ENCODE measurements around the gene OR10V1. TPM values are rescaled to one million over a fixed set of nuclear protein-coding genes. Genes with fewer than 3 reads are reported as not detected.
A peak's percentile ranks its signal among the peaks of the same experiment; 100 is the strongest.

OR10V1 gene
- total and polyA plus RNA-seq, 3 donors from 2014 or later, result 0.39 TPM; not detected in 2

- H3K9me3 ChIP-seq, result no peaks in the 10 kb centered on the region
- H3K4me1 ChIP-seq, result no peaks in the 10 kb centered on the region
- no peak overlapping the region for H3K27ac ChIP-seq
- H3K4me3 ChIP-seq, result no peak overlapping the region
- no peaks in the 10 kb centered on the region for H3K36me3 ChIP-seq (ENCODE audit: low read depth, missing control alignments)
- no peaks in the 10 kb centered on the region for H3K27me3 ChIP-seq
- intact Hi-C loops (cut with DNase I; ENCODE audit: low total_unique reads), result no loop called here
- no peak for DNase-seq
- TF ChIP-seq POLR2A (IDR thresholded peaks at IDR 0.05) (no peak), CTCF (IDR thresholded peaks at IDR 0.05) (no peak)
These were observed 34.3 kb downstream of the OR10V1 start for GRCh38 chr11:59679347-59679746.

- no peak overlapping the region for H3K27ac ChIP-seq
- DNase-seq, result no peak
- 94 to 96% methylated on average over 3 of the region's 3 CpGs for WGBS, 2 donors
- H3K4me3 ChIP-seq, result no peak overlapping the region
- no peaks in the 10 kb centered on the region for H3K27me3 ChIP-seq
- intact Hi-C loops (cut with DNase I; ENCODE audit: low total_unique reads), result no loop called here
- no peaks in the 10 kb centered on the region for H3K36me3 ChIP-seq (ENCODE audit: low read depth, missing control alignments)
- TF ChIP-seq POLR2A (IDR thresholded peaks at IDR 0.05) (no peak), CTCF (IDR thresholded peaks at IDR 0.05) (no peak)
- H3K9me3 ChIP-seq, result no peaks in the 10 kb centered on the region
- H3K4me1 ChIP-seq, result no peaks in the 10 kb centered on the region
These were observed 34.9 kb downstream of the OR10V1 start for GRCh38 chr11:59678813-59679165.

- Histone ChIP-seq H3K27ac (no peak overlapping the region), H3K36me3 (ENCODE audit: low read depth, missing control alignments) (no peaks in the 10 kb centered on the region), H3K27me3 (no peaks in the 10 kb centered on the region), H3K4me3 (no peak overlapping the region), H3K4me1 (no peaks in the 10 kb centered on the region), H3K9me3 (no peaks in the 10 kb centered on the region)
- TF ChIP-seq CTCF (IDR thresholded peaks at IDR 0.05) (peak in 1 of 3 experiments; percentile 19), POLR2A (IDR thresholded peaks at IDR 0.05) (no peak)
- DNase-seq, result no peak
- intact Hi-C loops (cut with DNase I; ENCODE audit: low total_unique reads), result no loop called here
- WGBS, 2 donors, result 87 to 89% methylated on average over 2 of the region's 2 CpGs
These were observed 35.4 kb downstream of the OR10V1 start for GRCh38 chr11:59678118-59678812.

- Histone ChIP-seq H3K4me1 (no peaks in the 10 kb centered on the region), H3K4me3 (no peak overlapping the region), H3K36me3 (ENCODE audit: low read depth, missing control alignments) (no peaks in the 10 kb centered on the region), H3K9me3 (no peaks in the 10 kb centered on the region), H3K27ac (no peak overlapping the region), H3K27me3 (no peaks in the 10 kb centered on the region)
- TF ChIP-seq POLR2A (IDR thresholded peaks at IDR 0.05) (no peak), CTCF (IDR thresholded peaks at IDR 0.05) (no peak)
- intact Hi-C loops (cut with DNase I; ENCODE audit: low total_unique reads), result no loop called here
- DNase-seq, result no peak
- 88 to 89% methylated on average over 8 of the region's 8 CpGs for WGBS, 2 donors
These were observed 37.4 kb downstream of the OR10V1 start for GRCh38 chr11:59676205-59676604.

GRCh38 chr11:59674291-59674690, 39.4 kb downstream of the OR10V1 start:
- no peaks in the 10 kb centered on the region for H3K36me3 ChIP-seq (ENCODE audit: low read depth, missing control alignments)
- TF ChIP-seq POLR2A (IDR thresholded peaks at IDR 0.05) (no peak), CTCF (IDR thresholded peaks at IDR 0.05) (no peak)
- H3K9me3 ChIP-seq, result no peaks in the 10 kb centered on the region
- H3K27ac ChIP-seq, result no peak overlapping the region
- no peak overlapping the region for H3K4me3 ChIP-seq
- WGBS, 2 donors, result 67 to 69% methylated on average over 2 of the region's 2 CpGs
- no peaks in the 10 kb centered on the region for H3K4me1 ChIP-seq
- no peak for DNase-seq
- H3K27me3 ChIP-seq, result no peaks in the 10 kb centered on the region
- intact Hi-C loops (cut with DNase I; ENCODE audit: low total_unique reads), result no loop called here

Measured in testis (tissue), 3 donors.